ENCODE data around the gene UBE3D. TPM values are rescaled to one million over a fixed set of nuclear protein-coding genes. Genes with fewer than 3 reads are reported as not detected.

UBE3D gene
- total RNA-seq, 1 experiment from 2014 or later, result 9.5 TPM

- Mint-ChIP-seq H3K36me3 (ENCODE audit: insufficient read depth, unreplicated experiment) (no peaks in the 10 kb centered on the region), H3K27ac (ENCODE audit: unreplicated experiment) (no peak overlapping the region), H3K4me1 (ENCODE audit: low read depth, unreplicated experiment) (no peaks in the 10 kb centered on the region), H3K4me3 (ENCODE audit: low read depth, unreplicated experiment) (no peak overlapping the region), H3K27me3 (ENCODE audit: unreplicated experiment) (no peaks in the 10 kb centered on the region), H3K9me3 (ENCODE audit: low read depth, unreplicated experiment) (no peaks in the 10 kb centered on the region)
- intact Hi-C loops (cut with micrococcal nuclease; ENCODE audit: unreplicated experiment), result no loop called here
- no TSS peak for BruUV-seq (replicated peaks)
- no peak for DNase-seq
- TF ChIP-seq CTCF (IDR thresholded peaks at IDR 0.05; ENCODE audit: unreplicated experiment), result no peak
- CTCF ChIA-PET, result no interaction called here
Observed at GRCh38 chr6:82978362-82978945, 87.2 kb downstream of the UBE3D start.

- CTCF ChIA-PET, result no interaction called here
- H3K27me3 Mint-ChIP-seq (ENCODE audit: unreplicated experiment), result no peaks in the 10 kb centered on the region
- no peaks in the 10 kb centered on the region for H3K36me3 Mint-ChIP-seq (ENCODE audit: insufficient read depth, unreplicated experiment)
- H3K4me3 Mint-ChIP-seq (ENCODE audit: low read depth, unreplicated experiment), result no peak overlapping the region
- BruUV-seq (replicated peaks), result no TSS peak
- H3K27ac Mint-ChIP-seq (ENCODE audit: unreplicated experiment), result no peak overlapping the region
- H3K4me1 Mint-ChIP-seq (ENCODE audit: low read depth, unreplicated experiment), result no peaks in the 10 kb centered on the region
- intact Hi-C loops (cut with micrococcal nuclease; ENCODE audit: unreplicated experiment), result no loop called here
- no peak for TF ChIP-seq CTCF (IDR thresholded peaks at IDR 0.05; ENCODE audit: unreplicated experiment)
- no peaks in the 10 kb centered on the region for H3K9me3 Mint-ChIP-seq (ENCODE audit: low read depth, unreplicated experiment)
- no peak for DNase-seq
Observed at GRCh38 chr6:82976179-82976578, 89.5 kb downstream of the UBE3D start.

GRCh38 chr6:82971877-82972460, 93.7 kb downstream of the UBE3D start:
- DNase-seq, result no peak
- Mint-ChIP-seq H3K27me3 (ENCODE audit: unreplicated experiment) (no peaks in the 10 kb centered on the region), H3K9me3 (ENCODE audit: low read depth, unreplicated experiment) (no peaks in the 10 kb centered on the region), H3K4me1 (ENCODE audit: low read depth, unreplicated experiment) (no peaks in the 10 kb centered on the region), H3K27ac (ENCODE audit: unreplicated experiment) (no peak overlapping the region), H3K4me3 (ENCODE audit: low read depth, unreplicated experiment) (no peak overlapping the region), H3K36me3 (ENCODE audit: insufficient read depth, unreplicated experiment) (no peaks in the 10 kb centered on the region)
- intact Hi-C loops (cut with micrococcal nuclease; ENCODE audit: unreplicated experiment), result no loop called here
- no peak for TF ChIP-seq CTCF (IDR thresholded peaks at IDR 0.05; ENCODE audit: unreplicated experiment)
- CTCF ChIA-PET, result no interaction called here
- no TSS peak for BruUV-seq (replicated peaks)

- CTCF ChIA-PET, result no interaction called here
- H3K9me3 Mint-ChIP-seq (ENCODE audit: low read depth, unreplicated experiment), result no peaks in the 10 kb centered on the region
- no peaks in the 10 kb centered on the region for H3K36me3 Mint-ChIP-seq (ENCODE audit: insufficient read depth, unreplicated experiment)
- no peaks in the 10 kb centered on the region for H3K4me1 Mint-ChIP-seq (ENCODE audit: low read depth, unreplicated experiment)
- TF ChIP-seq CTCF (IDR thresholded peaks at IDR 0.05; ENCODE audit: unreplicated experiment), result no peak
- intact Hi-C loops (cut with micrococcal nuclease; ENCODE audit: unreplicated experiment), result no loop called here
- no peak for DNase-seq
- no peak overlapping the region for H3K27ac Mint-ChIP-seq (ENCODE audit: unreplicated experiment)
- H3K4me3 Mint-ChIP-seq (ENCODE audit: low read depth, unreplicated experiment), result no peak overlapping the region
- no peaks in the 10 kb centered on the region for H3K27me3 Mint-ChIP-seq (ENCODE audit: unreplicated experiment)
- no TSS peak for BruUV-seq (replicated peaks)
Observed at GRCh38 chr6:82970839-82971238, 94.8 kb downstream of the UBE3D start.
